Adrenal gland (tissue), 12 donors: ENCODE results near the gene BCL7A. TPM values are rescaled to one million over a fixed set of nuclear protein-coding genes. Genes with fewer than 3 reads are reported as not detected.
A peak's percentile ranks its signal among the peaks of the same experiment; 100 is the strongest.

Experiments
- DNase-seq, 7 donors: peaks; one replicate each; pipeline ENCODE4 v3.0.0-alpha.2; 2019 to 2020
- H3K27ac ChIP-seq, 5 donors: fragments of 200-600 bp; sonication (generic) in 4 of 5; 1 replicate in 3 of 5; 2 replicates in 2 of 5; pipeline versions ENCODE4 v1.5.1 to v1.8.0; 2016 to 2020; ENCODE audit warnings: mild to moderate bottlenecking in 1 of 5
- H3K27me3 ChIP-seq: fragments of 200-600 bp; 2 replicates; pipeline ENCODE4 v1.8.0; 2021
- H3K36me3 ChIP-seq, 2 donors: fragments of 200-600 bp; replicated peaks in 1 of 2; 1 replicate in 1 of 2; 2 replicates in 1 of 2; pipeline versions ENCODE4 v1.5.1 to v1.8.0; 2018 to 2022
- H3K4me1 ChIP-seq, 2 donors: fragments of 200-600 bp; replicated peaks in 1 of 2; 1 replicate in 1 of 2; 2 replicates in 1 of 2; pipeline versions ENCODE4 v1.5.1 to v1.8.0; 2018 to 2021
- H3K4me3 ChIP-seq, 4 donors: fragments of 200-600 bp; sonication (generic) in 3 of 4; one replicate each; pipeline ENCODE4 v1.5.1; 2016 to 2018
- H3K9me3 ChIP-seq, 3 donors: fragments of 200-600 bp; sonication (generic) in 1 of 3; replicated peaks in 1 of 3; 1 replicate in 2 of 3; 2 replicates in 1 of 3; pipeline versions ENCODE4 v1.5.1 to v1.8.0; 2016 to 2021
- CTCF ChIP-seq, 6 experiments: fragments of 450-650 bp in 4 of 6; fragments of 200-600 bp in 2 of 6; sonication (generic) in 1 of 6; IDR thresholded peaks; 1 replicate in 5 of 6; 2 replicates in 1 of 6; pipeline versions ENCODE4 v1.5.1 to v1.8.0; 2016 to 2021; ENCODE audit warnings: antibody characterized with exemption in 6 of 6, mild to moderate bottlenecking in 2 of 6, moderate library complexity in 1 of 6
- POLR2A ChIP-seq, 2 donors: fragments of 450-650 bp; IDR thresholded peaks; one replicate each; pipeline ENCODE4 v1.6.1; 2017; ENCODE audit warnings: antibody characterized with exemption in 2 of 2, mild to moderate bottlenecking in 2 of 2, moderate library complexity in 1 of 2
- WGBS, 4 donors: extraction: QIAGEN DNeasy Blood & Tissue Kit in 2 of 4; methylation state at CpG; one replicate each; pipeline versions ENCODE4 v1.1.5 to v1.1.7; 2013 to 2017; 5-methylcytosine and 5-hydroxymethylcytosine counted together
- intact Hi-C, 2 donors: fragments of 100-400 bp; cut with DNase I; formaldehyde crosslinking; loops; one replicate each; pipeline versions ENCODE4 v1.14.1 to v1.15.0; 2022 to 2023
- polyA plus RNA-seq, 3 donors: library from polyadenylated mRNA; stranded (reverse); fragments of 200-250 nt in 2 of 3; fragments of 350-450 nt in 1 of 3; fragmentation: Illumina TruSeq in 1 of 3; extraction: RNeasy Lipid Tissue Mini Kit (QIAGEN cat#74804) in 1 of 3; gene quantifications; one replicate each; pipeline ENCODE4 v1.2.3, GENCODE V29; 2013 to 2014
- total RNA-seq, 9 donors: library from RNA; depleted of rRNA in 4 of 9; stranded (reverse); fragments of >200 nt in 4 of 9; fragments of 120-200 nt in 1 of 9; fragmentation: NEBNext Ultra II Directional in 1 of 9; extraction: Animal tissue kit (Norgen Biotek cat#: 25700) in 1 of 9; gene quantifications; one replicate each; pipeline versions ENCODE4 v1.1.0 to v1.2.4, GENCODE V29; 2013 to 2023
- donor health status: healthy with polysubstance abuse.
- donor health status: Bipolar disorder and iron deficiency.
- donor health status: DM: yes; HTN: yes; CAD: no.
- donor health status: DM: no; HTN: no; CAD: no.
- donor health status: DM: no; HTN: no; CAD: no.
- donor health status: DM: yes; HTN: yes; CAD: no.

The BCL7A gene
- total and polyA plus RNA-seq, 12 donors = 1.6 to 11.5 (median 5.0) TPM

DNA sequence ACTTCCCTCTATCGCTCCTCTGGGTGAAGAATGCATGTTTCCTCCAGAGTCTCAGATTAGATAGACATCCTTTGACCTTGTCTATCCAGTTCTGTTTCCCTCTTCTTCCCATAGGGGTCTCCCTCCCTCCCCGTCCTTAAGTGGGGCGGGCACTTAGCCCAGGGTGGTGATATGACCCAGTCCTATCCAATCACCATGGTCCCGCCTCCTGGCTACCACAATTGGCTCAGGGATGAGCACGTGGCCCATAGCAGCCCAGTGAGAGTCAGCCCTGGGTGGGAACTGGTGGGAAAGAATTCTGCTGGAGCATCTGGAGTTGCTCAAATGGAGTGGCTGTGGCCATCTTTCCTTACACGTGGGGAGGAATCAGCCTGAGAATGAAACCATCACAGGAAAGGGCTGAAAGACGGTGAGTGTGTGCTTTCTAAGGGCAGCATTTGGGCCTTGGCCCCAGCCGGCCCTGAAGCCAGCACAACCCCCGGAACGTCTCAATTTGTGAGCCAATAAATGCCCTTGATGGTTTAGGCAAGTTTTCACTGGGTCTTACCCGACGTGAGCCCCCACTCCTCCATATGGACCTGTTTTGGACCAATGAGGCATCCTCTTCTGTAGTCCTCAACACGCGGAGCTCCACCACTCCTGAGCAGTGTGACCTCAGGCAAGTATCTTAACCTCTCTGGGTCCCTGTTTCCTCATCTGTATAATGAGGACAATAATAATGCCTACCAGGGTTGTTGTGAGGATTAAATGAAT is 42.5 kb downstream of the BCL7A start:
- DNase-seq = peak; percentile 66 to 95 (median 81)
- Histone ChIP-seq H3K36me3 (peaks cover 0 to under 1% of the 10 kb centered on the region in 2 donors), H3K9me3 (no peaks in the 10 kb centered on the region), H3K27me3 (no peaks in the 10 kb centered on the region), H3K4me1 (peaks cover 26 to 47% of the 10 kb centered on the region in 2 donors), H3K4me3 (no peak overlapping the region), H3K27ac (peak overlapping the region in 4 of 5 donors; percentile 78 to 89 (median 81))
- TF ChIP-seq CTCF (IDR thresholded peaks at IDR 0.05) (peak in 3 of 6 experiments; percentile 29 to 34 (median 33)), POLR2A (IDR thresholded peaks at IDR 0.05) (no peak)
- 56 to 67% (median 66%) methylated on average over 11 to 14 of the region's 14 CpGs for WGBS, 4 donors
- intact Hi-C loops = no loop called here

DNA sequence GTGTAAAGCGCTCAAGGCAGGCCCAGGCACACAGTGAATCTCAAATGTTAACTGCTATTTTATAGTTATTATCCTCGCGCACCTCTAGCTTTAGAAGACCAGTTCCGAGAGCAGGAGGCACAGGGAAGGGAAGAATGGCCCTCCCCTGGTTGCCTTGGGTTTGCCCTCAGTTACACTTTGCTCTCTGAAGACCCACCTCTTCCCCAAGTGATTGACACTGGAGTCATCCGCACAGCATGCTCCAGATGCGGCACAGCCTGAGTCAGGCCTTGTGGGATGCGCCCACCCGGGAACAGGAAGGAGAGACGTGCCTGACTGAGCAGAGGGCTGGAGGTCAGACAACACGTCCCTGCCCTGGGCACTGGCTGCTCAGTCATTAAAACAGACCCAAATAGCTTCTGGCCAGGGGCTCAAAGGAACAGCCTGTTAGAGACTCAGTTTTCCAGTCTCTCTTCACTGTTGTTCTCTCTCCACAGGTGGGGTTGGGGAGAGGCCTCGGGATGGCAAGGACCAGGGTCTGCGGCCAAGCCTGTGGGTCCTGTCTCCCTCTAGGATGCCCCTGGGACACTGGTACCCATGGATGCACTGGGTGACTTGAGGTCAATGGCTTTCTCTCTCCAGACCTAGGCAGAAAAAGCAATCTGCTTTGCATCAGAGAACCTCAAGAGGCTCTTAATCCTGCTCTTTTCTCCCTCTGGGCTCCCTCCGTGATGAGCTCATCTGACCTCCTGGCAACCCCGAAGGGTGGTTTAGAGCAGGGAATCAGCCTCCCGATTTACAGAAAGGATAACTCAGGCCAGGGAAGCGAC is 43.3 kb downstream of the BCL7A start:
- 70 to 83% (median 75%) methylated on average over 14 to 16 of the region's 16 CpGs for WGBS, 4 donors
- DNase-seq = peak in 2 of 7 donors; percentile 38 to 67

DNA sequence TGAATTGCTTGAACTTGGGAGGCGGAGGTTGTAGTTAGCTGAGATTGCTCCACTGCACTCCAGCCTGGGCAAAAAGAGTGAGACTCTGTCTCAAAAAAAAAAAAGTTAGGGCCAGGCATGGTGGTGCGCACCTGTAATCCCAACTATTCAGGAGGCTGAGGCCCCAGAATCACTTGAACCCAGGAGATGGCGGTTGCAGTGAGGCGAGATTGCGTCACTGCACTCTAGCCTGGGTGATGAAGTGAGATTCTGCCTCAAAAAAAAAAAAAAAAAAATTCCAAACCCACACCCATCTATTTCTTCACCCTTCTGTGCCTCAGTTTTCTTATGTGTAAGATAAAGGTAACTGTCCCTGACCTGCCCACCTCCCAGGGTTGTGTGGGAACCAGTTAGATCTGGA is 45.9 kb downstream of the BCL7A start:
- peaks cover 30 to 48% of the 10 kb centered on the region in 2 donors for H3K4me1 ChIP-seq
- no peaks in the 10 kb centered on the region for H3K27me3 ChIP-seq
- peak overlapping the region in 1 of 4 donors; percentile 12 for H3K4me3 ChIP-seq
- intact Hi-C loops = no loop called here
- 92 to 100% (median 98%) methylated on average over 5 of the region's 5 CpGs for WGBS, 4 donors
- H3K27ac ChIP-seq = peak overlapping the region in 2 of 5 donors; percentile 47 to 73
- DNase-seq = no peak
- H3K36me3 ChIP-seq = no peaks in the 10 kb centered on the region
- no peaks in the 10 kb centered on the region for H3K9me3 ChIP-seq
- TF ChIP-seq POLR2A (IDR thresholded peaks at IDR 0.05) (no peak), CTCF (IDR thresholded peaks at IDR 0.05) (no peak)

More for the DNA sequence above, 43.3 kb downstream of the BCL7A start:
- intact Hi-C loops = no loop called here
- H3K9me3 ChIP-seq = no peaks in the 10 kb centered on the region
- no peaks in the 10 kb centered on the region for H3K36me3 ChIP-seq
- H3K27ac ChIP-seq = peak overlapping the region in 2 of 5 donors; percentile 82 to 89
- TF ChIP-seq CTCF (IDR thresholded peaks at IDR 0.05) = no peak
- no peak for TF ChIP-seq POLR2A (IDR thresholded peaks at IDR 0.05)
- peaks cover 26 to 47% of the 10 kb centered on the region in 2 donors for H3K4me1 ChIP-seq
- H3K27me3 ChIP-seq = no peaks in the 10 kb centered on the region
- H3K4me3 ChIP-seq = no peak overlapping the region

DNA sequence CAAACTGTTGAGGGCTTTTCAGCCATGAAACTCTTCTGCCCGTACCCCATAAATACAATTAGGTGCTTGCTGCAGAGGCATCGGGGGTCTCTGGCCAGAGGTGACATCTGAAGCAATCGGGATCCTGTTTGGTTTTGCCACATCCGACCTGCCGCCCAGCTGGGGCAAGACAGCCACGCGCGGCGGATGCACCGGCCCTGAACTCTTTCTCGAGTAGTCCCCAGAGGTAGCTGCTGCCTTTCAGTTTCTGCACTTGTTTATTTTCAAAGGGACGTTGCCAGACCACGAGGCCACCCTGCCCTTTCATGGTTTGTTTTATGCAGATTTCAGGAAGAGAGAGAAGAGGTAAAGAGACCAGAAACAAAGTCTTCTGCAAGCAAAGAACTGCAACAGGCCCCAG is 46.3 kb downstream of the BCL7A start:
- peaks cover 26 to 48% of the 10 kb centered on the region in 2 donors for H3K4me1 ChIP-seq
- H3K36me3 ChIP-seq = no peaks in the 10 kb centered on the region
- no peak for TF ChIP-seq POLR2A (IDR thresholded peaks at IDR 0.05)
- no peak for TF ChIP-seq CTCF (IDR thresholded peaks at IDR 0.05)
- H3K4me3 ChIP-seq = peak overlapping the region in 1 of 4 donors; percentile 12
- peak overlapping the region in 2 of 5 donors; percentile 47 to 73 for H3K27ac ChIP-seq
- intact Hi-C loops = no loop called here
- no peaks in the 10 kb centered on the region for H3K9me3 ChIP-seq
- peak in 6 of 7 donors; percentile 46 to 74 (median 61) for DNase-seq
- 11 to 24% (median 16%) methylated on average over 9 to 13 of the region's 13 CpGs for WGBS, 4 donors
- H3K27me3 ChIP-seq = no peaks in the 10 kb centered on the region
